Endodermal cell (in vitro differentiated cells): ENCODE results near the gene LRRC28. TPM values are rescaled to one million over a fixed set of nuclear protein-coding genes. Genes with fewer than 3 reads are reported as not detected.

Source experiments
- DNase-seq: peaks from one replicate; pipeline ENCODE4 v3.0.0-alpha.2; 2017
- H3K27ac ChIP-seq: 2 replicates; pipeline ENCODE4 v1.5.1; 2013; ENCODE audit warnings: mild to moderate bottlenecking, low read depth, low read length, moderate library complexity
- H3K27me3 ChIP-seq: 2 replicates; pipeline ENCODE4 v1.6.1; 2013; ENCODE audit warnings: mild to moderate bottlenecking, low read length, moderate library complexity; ENCODE audit not compliant: insufficient read depth, control insufficient read depth, poor library complexity, severe bottlenecking
- H3K36me3 ChIP-seq: 2 replicates; pipeline ENCODE4 v1.7.0; 2013; ENCODE audit warnings: mild to moderate bottlenecking, low read length, moderate library complexity; ENCODE audit not compliant: control insufficient read depth, insufficient read depth
- H3K4me1 ChIP-seq: one replicate; pipeline ENCODE4 v1.7.0; 2013; ENCODE audit warnings: low read length; ENCODE audit not compliant: control insufficient read depth, insufficient read depth
- H3K4me3 ChIP-seq: 2 replicates; pipeline ENCODE4 v1.5.1; 2013; ENCODE audit warnings: mild to moderate bottlenecking, low read length, moderate library complexity
- H3K9ac ChIP-seq: 2 replicates; pipeline ENCODE4 v1.6.1; 2013; ENCODE audit warnings: mild to moderate bottlenecking, low read length, moderate library complexity; ENCODE audit not compliant: poor library complexity, severe bottlenecking; ENCODE audit errors: extremely low read depth
- H3K9me3 ChIP-seq: 2 replicates; pipeline ENCODE4 v1.6.1; 2013; ENCODE audit warnings: mild to moderate bottlenecking, low read length, moderate library complexity; ENCODE audit not compliant: control insufficient read depth
- H3K27ac Mint-ChIP-seq: 2 replicates; pipeline ENCODE4 v1.8.0; 2020; ENCODE audit warnings: mixed read lengths
- H3K27me3 Mint-ChIP-seq: 2 replicates; pipeline ENCODE4 v1.8.0; 2021; ENCODE audit warnings: mild to moderate bottlenecking, mixed read lengths; ENCODE audit not compliant: insufficient read depth
- H3K36me3 Mint-ChIP-seq: 2 replicates; pipeline ENCODE4 v1.8.0; 2020; ENCODE audit warnings: low read depth, mixed read lengths
- H3K4me1 Mint-ChIP-seq: 2 replicates; pipeline ENCODE4 v1.8.0; 2020; ENCODE audit warnings: mixed read lengths
- H3K4me3 Mint-ChIP-seq: 2 replicates; pipeline ENCODE4 v1.8.0; 2020; ENCODE audit warnings: mild to moderate bottlenecking, moderate library complexity, mixed read lengths
- H3K9me3 Mint-ChIP-seq: 2 replicates; pipeline ENCODE4 v1.8.0; 2020; ENCODE audit warnings: mild to moderate bottlenecking, mixed read lengths
- CTCF ChIP-seq: fragments of 200-600 bp; sonication (generic); conservative IDR thresholded peaks from 2 replicates; pipeline ENCODE4 v1.5.0; 2021; ENCODE audit warnings: antibody characterized with exemption, mild to moderate bottlenecking
- WGBS, 2 experiments: methylation state at CpG; one replicate each; pipeline versions ENCODE4 v1.1.5 to v1.1.7; 2013; ENCODE audit warnings: missing lambda C conversion rate in 2 of 2, mixed read lengths in 1 of 2; ENCODE audit not compliant: insufficient coverage in 1 of 2, insufficient read length in 1 of 2; 5-methylcytosine and 5-hydroxymethylcytosine counted together
- total RNA-seq, 2 donors: library from RNA; stranded (reverse); fragmentation: NEBNext Ultra II Directional in 1 of 2; extraction: Animal tissue kit (Norgen Biotek cat#: 25700) in 1 of 2; gene quantifications; 2 replicates in 1 of 2; 3 replicates in 1 of 2; pipeline ENCODE4 v1.2.1, GENCODE V29; 2021

The LRRC28 gene
- total RNA-seq, 2 donors from 2014 or later, result 26.1 to 35.5 TPM

GRCh38 chr15:99265541-99266070 lies 14.3 kb downstream of the LRRC28 start:
- no peak overlapping the region for H3K27ac ChIP-seq
- Mint-ChIP-seq H3K4me1 (peaks cover 4% of the 10 kb centered on the region), H3K36me3 (no peaks in the 10 kb centered on the region), H3K9me3 (no peaks in the 10 kb centered on the region), H3K27ac (no peak overlapping the region), H3K27me3 (no peaks in the 10 kb centered on the region), H3K4me3 (no peak overlapping the region)
- DNase-seq, result no peak
- no peaks in the 10 kb centered on the region for H3K4me1 ChIP-seq
- H3K27me3 ChIP-seq, result no peaks in the 10 kb centered on the region
- no peak overlapping the region for H3K4me3 ChIP-seq
- no peaks in the 10 kb centered on the region for H3K9me3 ChIP-seq
- no peak overlapping the region for H3K9ac ChIP-seq
- TF ChIP-seq CTCF, result no peak
- 95% methylated on average over 3 of the region's 3 CpGs; no CpG with 5 or more reads in 1 of the 2 experiments for WGBS, 2 experiments
- H3K36me3 ChIP-seq, result no peaks in the 10 kb centered on the region

- Mint-ChIP-seq H3K27ac (no peak overlapping the region), H3K9me3 (no peaks in the 10 kb centered on the region)
- WGBS, 2 experiments, result 100% methylated on average over 3 of the region's 3 CpGs; no CpG with 5 or more reads in 1 of the 2 experiments
These were observed 16.7 kb downstream of the LRRC28 start for GRCh38 chr15:99267957-99268356.

GRCh38 chr15:99268431-99268830 lies 17.1 kb downstream of the LRRC28 start:
- H3K4me1 Mint-ChIP-seq, result peaks cover 4% of the 10 kb centered on the region
- no peak overlapping the region for H3K27ac ChIP-seq
- no peak overlapping the region for H3K27ac Mint-ChIP-seq
- no peak for DNase-seq
- H3K4me3 ChIP-seq, result no peak overlapping the region
- TF ChIP-seq CTCF, result no peak
- no peaks in the 10 kb centered on the region for H3K4me1 ChIP-seq
- no peaks in the 10 kb centered on the region for H3K9me3 Mint-ChIP-seq
- WGBS, 2 experiments, result 96 to 98% methylated on average over 3 to 4 of the region's 5 CpGs
- H3K9me3 ChIP-seq, result no peaks in the 10 kb centered on the region
- H3K9ac ChIP-seq, result no peak overlapping the region
- H3K36me3 ChIP-seq, result no peaks in the 10 kb centered on the region
- no peaks in the 10 kb centered on the region for H3K27me3 Mint-ChIP-seq
- no peaks in the 10 kb centered on the region for H3K27me3 ChIP-seq
- H3K36me3 Mint-ChIP-seq, result no peaks in the 10 kb centered on the region
- no peak overlapping the region for H3K4me3 Mint-ChIP-seq

More at GRCh38 chr15:99267957-99268356, 16.7 kb downstream of the LRRC28 start:
- no peaks in the 10 kb centered on the region for H3K4me1 ChIP-seq
- no peak overlapping the region for H3K27ac ChIP-seq
- Mint-ChIP-seq H3K4me1 (peaks cover 4% of the 10 kb centered on the region), H3K36me3 (no peaks in the 10 kb centered on the region), H3K27me3 (no peaks in the 10 kb centered on the region), H3K4me3 (no peak overlapping the region)
- H3K27me3 ChIP-seq, result no peaks in the 10 kb centered on the region
- no peaks in the 10 kb centered on the region for H3K36me3 ChIP-seq
- no peak for DNase-seq
- H3K9me3 ChIP-seq, result no peaks in the 10 kb centered on the region
- TF ChIP-seq CTCF, result no peak
- no peak overlapping the region for H3K4me3 ChIP-seq
- no peak overlapping the region for H3K9ac ChIP-seq
